CD4-positive, alpha-beta T cell treated with Interleukin-2 at 100 ng/mL for 4 hours (primary cell): Measurements from ENCODE around the gene TMEM117.
"Not testable (repeated sequence)": the region's sequence is repeated elsewhere in the genome, so short reads cannot be mapped to it uniquely, and the experiment has no call there.

Source experiments
- DNase-seq: peaks from one replicate; pipeline ENCODE4 v3.0.0-alpha.2; 2020; ENCODE audit warnings: low spot score

Gene TMEM117

GRCh38 chr12:44025499-44025898, 189.6 kb downstream of the TMEM117 start:
- DNase-seq, result no peak

GRCh38 chr12:44026046-44026445, 190.2 kb downstream of the TMEM117 start:
- DNase-seq, result no peak

GRCh38 chr12:44026926-44027325, 191.0 kb downstream of the TMEM117 start:
- not testable (repeated sequence) for DNase-seq

- no peak for DNase-seq
Observed at GRCh38 chr12:44029194-44029593, 193.3 kb downstream of the TMEM117 start.

- DNase-seq, result no peak
Observed at GRCh38 chr12:44031472-44032185, 195.7 kb downstream of the TMEM117 start.

GRCh38 chr12:44034906-44035305, 199.0 kb downstream of the TMEM117 start:
- DNase-seq, result no peak

- no peak for DNase-seq
Observed at GRCh38 chr12:44036875-44037443, 201.1 kb downstream of the TMEM117 start.

GRCh38 chr12:44038411-44038810, 202.5 kb downstream of the TMEM117 start:
- no peak for DNase-seq

GRCh38 chr12:44044491-44044890, 208.6 kb downstream of the TMEM117 start:
- not testable (repeated sequence) for DNase-seq

- no peak for DNase-seq
Observed at GRCh38 chr12:44046732-44047417, 211.0 kb downstream of the TMEM117 start.

GRCh38 chr12:44052554-44052953, 216.7 kb downstream of the TMEM117 start:
- DNase-seq, result no peak

- no peak for DNase-seq
Observed at GRCh38 chr12:44053549-44054127, 217.8 kb downstream of the TMEM117 start.

- no peak for DNase-seq
Observed at GRCh38 chr12:44054281-44054680, 218.4 kb downstream of the TMEM117 start.

- DNase-seq, result no peak
Observed at GRCh38 chr12:44058366-44058765, 222.5 kb downstream of the TMEM117 start.

GRCh38 chr12:44059476-44059875, 223.6 kb downstream of the TMEM117 start:
- DNase-seq, result no peak

GRCh38 chr12:44063671-44064070, 227.8 kb downstream of the TMEM117 start:
- DNase-seq, result no peak

GRCh38 chr12:44076871-44077270, 241.0 kb downstream of the TMEM117 start:
- no peak for DNase-seq

GRCh38 chr12:44077294-44077693, 241.4 kb downstream of the TMEM117 start:
- no peak for DNase-seq

GRCh38 chr12:44078273-44078672, 242.4 kb downstream of the TMEM117 start:
- DNase-seq, result no peak

GRCh38 chr12:44088647-44089046, 252.8 kb downstream of the TMEM117 start:
- no peak for DNase-seq

- DNase-seq, result no peak
Observed at GRCh38 chr12:44091948-44092606, 256.2 kb downstream of the TMEM117 start.

GRCh38 chr12:44098786-44099185, 262.9 kb downstream of the TMEM117 start:
- DNase-seq, result no peak
